IPS-11a (cell line): ENCODE measurements around the gene RNF146.
"Not testable (repeated sequence)": the region's sequence is repeated elsewhere in the genome, so short reads cannot be mapped to it uniquely, and the experiment has no call there.

Experiments used
- H3K4me3 ChIP-seq: one replicate; pipeline ENCODE4 v1.5.1; 2013; ENCODE audit warnings: low read depth, low read length, control low read depth

RNF146 gene, protein sequence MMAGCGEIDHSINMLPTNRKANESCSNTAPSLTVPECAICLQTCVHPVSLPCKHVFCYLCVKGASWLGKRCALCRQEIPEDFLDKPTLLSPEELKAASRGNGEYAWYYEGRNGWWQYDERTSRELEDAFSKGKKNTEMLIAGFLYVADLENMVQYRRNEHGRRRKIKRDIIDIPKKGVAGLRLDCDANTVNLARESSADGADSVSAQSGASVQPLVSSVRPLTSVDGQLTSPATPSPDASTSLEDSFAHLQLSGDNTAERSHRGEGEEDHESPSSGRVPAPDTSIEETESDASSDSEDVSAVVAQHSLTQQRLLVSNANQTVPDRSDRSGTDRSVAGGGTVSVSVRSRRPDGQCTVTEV

GRCh38 chr6:127266178-127266891 is at the start of gene RNF146:
Gene RNF146 (plus strand): TSS chr6:127266864. CDS start chr6:127280339, 13,475 bp downstream.
- H3K4me3 ChIP-seq, result peak within 1 kb of the TSS; percentile 92

GRCh38 chr6:127219869-127220268 is 46.8 kb upstream of the RNF146 start:
- no peak overlapping the region for H3K4me3 ChIP-seq

DNA sequence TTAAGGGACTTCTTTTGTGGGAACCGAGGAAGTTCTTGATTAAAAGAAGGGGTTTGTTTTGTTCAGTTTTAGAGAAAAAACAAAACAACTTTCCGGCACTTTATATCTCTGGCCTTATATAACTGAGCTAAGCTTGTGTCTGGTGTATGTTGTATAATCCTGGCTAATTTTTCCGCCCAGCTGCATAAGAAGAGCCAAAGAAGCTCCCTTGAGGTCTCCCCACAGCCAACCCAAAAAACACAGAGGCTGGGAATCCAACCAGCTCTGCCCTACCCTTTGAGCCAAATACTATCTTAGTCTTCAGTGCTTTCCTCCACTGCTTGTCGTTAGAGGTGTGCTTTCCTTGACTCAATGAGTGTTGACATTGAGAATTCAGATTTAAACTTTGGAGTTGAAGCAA is 45.5 kb upstream of the RNF146 start:
- no peak overlapping the region for H3K4me3 ChIP-seq

GRCh38 chr6:127222418-127222817 is 44.2 kb upstream of the RNF146 start:
- no peak overlapping the region for H3K4me3 ChIP-seq

GRCh38 chr6:127225497-127225896 is 41.2 kb upstream of the RNF146 start:
- H3K4me3 ChIP-seq, result no peak overlapping the region

GRCh38 chr6:127233819-127234218 is 32.8 kb upstream of the RNF146 start:
- not testable (repeated sequence) for H3K4me3 ChIP-seq

DNA sequence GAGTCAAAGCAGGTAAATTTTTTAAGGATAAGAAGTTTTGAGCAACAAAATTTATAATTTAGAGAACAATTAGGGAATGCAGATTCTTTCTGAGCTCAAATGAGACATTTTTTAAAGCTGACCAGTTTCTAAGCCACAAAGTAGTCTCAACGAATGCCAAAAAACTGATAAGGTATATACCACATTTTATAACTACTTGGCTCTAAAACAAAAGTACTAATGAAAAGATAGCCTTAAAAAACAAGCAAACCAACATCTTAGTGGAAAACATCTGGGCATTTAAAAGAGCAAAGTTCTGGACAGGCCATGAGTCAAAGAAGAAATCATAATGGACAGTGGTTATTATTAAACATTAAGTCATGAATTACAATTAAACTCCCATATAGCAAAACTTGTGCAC is 23.2 kb upstream of the RNF146 start:
- no peak overlapping the region for H3K4me3 ChIP-seq

GRCh38 chr6:127247114-127248096 is 19.3 kb upstream of the RNF146 start:
- no peak overlapping the region for H3K4me3 ChIP-seq

DNA sequence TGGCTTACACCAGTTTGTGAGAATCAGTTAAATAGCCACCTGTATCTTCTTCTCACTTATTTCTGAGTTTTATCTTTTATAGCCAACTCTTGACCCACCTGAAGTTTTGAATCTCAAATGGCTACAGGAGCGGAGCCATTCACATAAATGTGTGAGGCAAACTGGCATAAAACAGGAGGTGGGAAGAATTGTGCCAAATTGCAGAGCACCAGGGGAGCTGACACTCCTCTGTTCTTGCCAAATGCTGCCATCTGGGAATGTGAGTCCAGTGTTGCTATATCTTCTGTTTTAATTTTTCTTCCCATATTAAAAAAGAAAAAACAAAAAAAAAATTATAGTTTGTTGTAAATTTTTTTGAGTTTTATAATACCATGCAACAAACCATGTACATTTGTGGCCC is 17.0 kb upstream of the RNF146 start:
- H3K4me3 ChIP-seq, result no peak overlapping the region

DNA sequence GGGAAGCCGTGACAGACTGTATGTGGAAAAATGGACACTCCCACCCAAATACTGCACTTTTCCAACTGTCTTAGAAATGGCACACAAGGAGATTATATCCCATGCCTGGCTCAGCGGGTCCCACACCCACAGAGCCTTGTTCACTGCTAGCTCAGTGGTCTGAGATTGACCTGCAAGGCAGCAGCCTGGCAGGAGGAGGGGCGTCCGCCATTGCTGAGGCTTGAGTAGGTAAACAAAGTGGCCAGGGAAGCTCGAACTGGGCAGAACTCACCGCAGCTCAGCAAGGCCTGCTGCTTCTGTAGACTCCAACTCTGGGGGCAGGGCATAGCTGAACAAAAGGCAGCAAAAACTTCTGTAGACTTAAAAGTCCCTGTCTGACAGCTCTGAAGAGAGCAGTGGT is 11.4 kb upstream of the RNF146 start:
- no peak overlapping the region for H3K4me3 ChIP-seq

- H3K4me3 ChIP-seq, result no peak overlapping the region
Observed at GRCh38 chr6:127262896-127263295, 3.8 kb upstream of the RNF146 start.

DNA sequence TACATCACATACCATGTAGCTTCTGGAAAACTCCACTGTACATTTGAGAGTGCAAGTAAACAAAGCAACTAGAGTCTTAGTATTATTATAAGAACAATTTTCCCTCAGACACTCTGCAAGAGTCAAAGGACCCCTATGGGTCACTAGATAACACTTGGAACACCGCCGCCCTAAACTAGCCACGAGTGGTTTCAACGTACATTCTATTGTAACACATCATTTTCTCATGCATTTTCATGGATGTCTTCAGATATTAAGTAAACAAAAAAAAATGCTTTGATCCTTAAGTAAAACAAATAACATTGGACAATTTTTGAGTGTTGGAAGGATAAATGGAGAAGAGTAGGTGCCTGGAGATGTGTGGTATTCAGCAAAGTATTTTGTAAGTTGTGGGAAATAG is 3.2 kb upstream of the RNF146 start:
- H3K4me3 ChIP-seq, result no peak overlapping the region

GRCh38 chr6:127266892-127267645 is 405 bp downstream of the RNF146 start:
- H3K4me3 ChIP-seq, result peak overlapping the region; percentile 92

GRCh38 chr6:127267646-127268625 is 1.3 kb downstream of the RNF146 start:
- peak overlapping the region; percentile 92 for H3K4me3 ChIP-seq

DNA sequence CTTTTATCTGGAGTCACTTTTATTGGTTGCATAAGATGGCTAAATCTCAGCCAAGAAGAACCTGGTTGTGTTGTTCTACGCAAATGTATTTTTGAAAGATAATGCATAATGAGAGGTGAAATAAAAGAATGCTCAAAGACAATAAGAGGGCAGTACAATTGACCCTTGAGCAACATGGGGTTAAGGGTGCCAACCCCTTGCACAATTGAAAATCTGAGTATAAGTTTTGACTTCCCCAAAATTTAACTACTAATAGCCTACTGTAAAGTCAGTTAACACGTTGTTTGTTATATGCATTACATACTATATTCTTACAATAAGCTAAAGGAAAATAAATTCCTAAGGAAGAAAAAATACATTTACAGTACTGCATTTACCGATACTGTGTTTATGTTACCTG is 5.9 kb downstream of the RNF146 start:
- no peak overlapping the region for H3K4me3 ChIP-seq

GRCh38 chr6:127273499-127273898 is 6.8 kb downstream of the RNF146 start:
- H3K4me3 ChIP-seq, result no peak overlapping the region

GRCh38 chr6:127276331-127276730 is 9.7 kb downstream of the RNF146 start:
- H3K4me3 ChIP-seq, result no peak overlapping the region

DNA sequence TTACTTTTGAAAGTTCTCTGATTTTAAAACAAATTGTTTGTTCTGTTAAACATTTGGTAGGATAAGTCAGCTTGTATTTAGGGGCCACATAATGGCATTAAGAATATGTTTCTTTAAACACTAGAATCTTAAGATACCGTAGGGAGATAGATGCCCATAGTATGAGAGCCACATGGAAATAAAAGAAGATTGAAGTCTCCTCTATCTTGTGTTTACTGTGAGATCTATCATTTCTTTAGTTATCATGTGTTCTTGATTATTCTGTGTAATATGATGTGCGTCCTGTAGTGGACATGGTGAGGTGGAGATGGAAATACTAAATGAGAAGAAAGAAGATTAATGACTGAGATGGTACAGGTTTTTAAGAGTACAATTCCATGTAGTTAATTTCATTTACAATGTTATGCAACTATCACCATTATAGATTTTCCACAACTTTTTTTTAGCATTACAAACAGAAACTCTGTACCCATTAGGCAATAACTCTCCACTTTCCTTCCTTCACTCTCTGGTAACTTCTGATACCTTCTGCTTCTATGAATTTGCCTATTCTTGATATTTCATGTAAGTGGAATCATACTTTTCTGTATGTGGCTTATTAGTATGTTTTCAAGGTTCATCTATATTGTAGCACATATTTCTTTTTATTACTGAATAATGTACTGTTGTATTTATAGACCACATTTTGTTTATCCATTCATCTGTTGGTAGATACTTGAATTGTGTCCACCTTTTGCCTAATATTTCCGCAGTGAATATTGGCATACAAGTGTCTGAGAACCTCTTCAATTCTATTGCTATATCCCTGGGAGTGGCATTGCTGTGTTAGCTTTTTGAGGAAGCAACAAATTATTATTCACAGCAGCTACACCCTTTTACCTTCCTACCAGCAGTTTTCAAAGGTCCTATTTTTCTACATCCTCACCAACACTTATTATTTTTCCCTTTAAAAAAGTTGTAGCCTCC is 11.5 kb downstream of the RNF146 start:
- no peak overlapping the region for H3K4me3 ChIP-seq
